H9 (cell line): Measurements from ENCODE around the gene EPHA3. TPM values are rescaled to one million over a fixed set of nuclear protein-coding genes. Genes with fewer than 3 reads are reported as not detected.

Experiments
- DNase-seq: peaks from one replicate; pipeline ENCODE4 v3.0.0-alpha.2; 2017
- H2AFZ ChIP-seq: one replicate; pipeline ENCODE4 v1.6.1; 2013; ENCODE audit warnings: mild to moderate bottlenecking, low read length, control low read depth, moderate library complexity
- H2AK5ac ChIP-seq: 2 replicates; pipeline ENCODE4 v1.6.1; 2013; ENCODE audit warnings: low read length, control low read depth, mixed read lengths; ENCODE audit not compliant: insufficient read length
- H2BK120ac ChIP-seq: one replicate; pipeline ENCODE4 v1.6.1; 2013; ENCODE audit warnings: low read depth, mild to moderate bottlenecking, low read length, control low read depth, inconsistent platforms; ENCODE audit not compliant: poor library complexity, severe bottlenecking
- H2BK12ac ChIP-seq: 2 replicates; pipeline ENCODE4 v1.6.1; 2013; ENCODE audit warnings: low read length, control low read depth, mixed read lengths, low read depth; ENCODE audit not compliant: insufficient read length
- H2BK15ac ChIP-seq: 2 replicates; pipeline ENCODE4 v1.6.1; 2013; ENCODE audit warnings: low read depth, low read length, control low read depth
- H2BK20ac ChIP-seq: one replicate; pipeline ENCODE4 v1.6.1; 2013; ENCODE audit warnings: low read depth, mild to moderate bottlenecking, low read length, control low read depth, inconsistent platforms; ENCODE audit not compliant: poor library complexity, severe bottlenecking
- H2BK5ac ChIP-seq: 2 replicates; pipeline ENCODE4 v1.6.1; 2013; ENCODE audit warnings: low read length, control low read depth, mixed read lengths; ENCODE audit not compliant: insufficient read length
- H3K14ac ChIP-seq: 2 replicates; pipeline ENCODE4 v1.6.1; 2013; ENCODE audit warnings: low read length, control low read depth; ENCODE audit not compliant: insufficient read depth
- H3K18ac ChIP-seq: 2 replicates; pipeline ENCODE4 v1.6.1; 2013; ENCODE audit warnings: low read depth, mild to moderate bottlenecking, mixed read lengths, low read length, control low read depth; ENCODE audit not compliant: insufficient read length
- H3K23ac ChIP-seq: 2 replicates; pipeline ENCODE4 v1.6.1; 2013; ENCODE audit warnings: low read length, control low read depth, mixed read lengths, low read depth; ENCODE audit not compliant: insufficient read length
- H3K23me2 ChIP-seq: 2 replicates; pipeline ENCODE4 v1.6.1; 2013; ENCODE audit warnings: low read depth, mild to moderate bottlenecking, mixed read lengths, low read length, control low read depth; ENCODE audit not compliant: insufficient read length, poor library complexity, severe bottlenecking
- H3K27ac ChIP-seq: 2 replicates; pipeline ENCODE4 v1.5.1; 2013; ENCODE audit warnings: low read length, control low read depth, mixed read lengths, low read depth; ENCODE audit not compliant: insufficient read length
- H3K27me3 ChIP-seq: 2 replicates; pipeline ENCODE4 v1.6.1; 2013; ENCODE audit warnings: low read length, control low read depth, inconsistent platforms; ENCODE audit not compliant: insufficient read depth
- H3K4ac ChIP-seq: 2 replicates; pipeline ENCODE4 v1.6.1; 2013; ENCODE audit warnings: low read depth, mild to moderate bottlenecking, control low read depth, inconsistent platforms, low read length, moderate library complexity
- H3K4me1 ChIP-seq: 2 replicates; pipeline ENCODE4 v1.6.1; 2013; ENCODE audit warnings: low read length, control low read depth, inconsistent platforms; ENCODE audit not compliant: insufficient read depth
- H3K4me2 ChIP-seq: 2 replicates; pipeline ENCODE4 v1.6.1; 2013; ENCODE audit warnings: low read length, control low read depth, mixed read lengths; ENCODE audit not compliant: insufficient read length, insufficient read depth
- H3K56ac ChIP-seq: 2 replicates; pipeline ENCODE4 v1.6.1; 2013; ENCODE audit warnings: low read depth, mild to moderate bottlenecking, mixed read lengths, low read length, control low read depth; ENCODE audit not compliant: insufficient read length
- H3K79me1 ChIP-seq: 2 replicates; pipeline ENCODE4 v1.6.1; 2013; ENCODE audit warnings: low read depth, mild to moderate bottlenecking, moderate library complexity, low read length, control low read depth, inconsistent platforms; ENCODE audit not compliant: insufficient read depth, poor library complexity, severe bottlenecking
- H3K79me2 ChIP-seq: 2 replicates; pipeline ENCODE4 v1.6.1; 2013; ENCODE audit warnings: low read length, control low read depth, inconsistent platforms; ENCODE audit not compliant: insufficient read depth
- H3K9ac ChIP-seq: 2 replicates; pipeline ENCODE4 v1.6.1; 2013; ENCODE audit warnings: low read length, control low read depth, mixed read lengths; ENCODE audit not compliant: insufficient read length; ENCODE audit errors: extremely low read depth
- H3K9me3 ChIP-seq: one replicate; pipeline ENCODE4 v1.6.1; 2013; ENCODE audit warnings: low read depth, low read length, inconsistent platforms; ENCODE audit not compliant: control insufficient read depth
- H3T11ph ChIP-seq: one replicate; pipeline ENCODE4 v1.6.1; 2013; ENCODE audit warnings: mild to moderate bottlenecking, low read length, control low read depth, inconsistent platforms
- H4K20me1 ChIP-seq: one replicate; pipeline ENCODE4 v1.6.1; 2013; ENCODE audit not compliant: control insufficient read depth, insufficient read length, insufficient read depth
- H4K5ac ChIP-seq: 2 replicates; pipeline ENCODE4 v1.6.1; 2013; ENCODE audit warnings: low read depth, mild to moderate bottlenecking, mixed read lengths, low read length, control low read depth; ENCODE audit not compliant: insufficient read length
- H4K8ac ChIP-seq: replicated peaks from 2 replicates; pipeline ENCODE4 v1.6.1; 2013; ENCODE audit warnings: low read length, control low read depth, mixed read lengths, low read depth; ENCODE audit not compliant: insufficient read length
- H4K91ac ChIP-seq: 2 replicates; pipeline ENCODE4 v1.6.1; 2013; ENCODE audit warnings: low read depth, mild to moderate bottlenecking, moderate library complexity, mixed read lengths, low read length, control low read depth; ENCODE audit not compliant: insufficient read length
- H3K27ac Mint-ChIP-seq, 3 experiments: 2 replicates in 2 of 3; 3 replicates in 1 of 3; pipeline ENCODE4 v1.8.0; 2020 to 2021; ENCODE audit warnings: mixed read lengths in 3 of 3, mild to moderate bottlenecking in 1 of 3, moderate library complexity in 1 of 3
- H3K27me3 Mint-ChIP-seq: 2 replicates; pipeline ENCODE4 v1.8.0; 2021; ENCODE audit warnings: low read depth, mild to moderate bottlenecking, moderate library complexity, mixed read lengths
- H3K36me3 Mint-ChIP-seq, 3 experiments: 2 replicates in 2 of 3; 3 replicates in 1 of 3; pipeline ENCODE4 v1.8.0; 2020 to 2021; ENCODE audit warnings: low read depth in 3 of 3, mixed read lengths in 3 of 3; ENCODE audit not compliant: insufficient read depth in 1 of 3
- H3K4me1 Mint-ChIP-seq, 2 experiments: 2 replicates each; pipeline ENCODE4 v1.8.0; 2020; ENCODE audit warnings: mixed read lengths in 2 of 2
- H3K4me3 Mint-ChIP-seq, 2 experiments: 2 replicates in 1 of 2; 3 replicates in 1 of 2; pipeline ENCODE4 v1.8.0; 2020 to 2021; ENCODE audit warnings: mild to moderate bottlenecking in 2 of 2, mixed read lengths in 2 of 2, moderate library complexity in 1 of 2
- H3K9me3 Mint-ChIP-seq, 2 experiments: 2 replicates in 1 of 2; 3 replicates in 1 of 2; pipeline ENCODE4 v1.8.0; 2020; ENCODE audit warnings: mild to moderate bottlenecking in 2 of 2, mixed read lengths in 2 of 2, moderate library complexity in 1 of 2
- CTCF ChIP-seq: fragments of 200-600 bp; sonication (generic); conservative IDR thresholded peaks from 3 replicates; pipeline ENCODE4 v1.8.0; 2021; ENCODE audit warnings: antibody characterized with exemption, mild to moderate bottlenecking
- WGBS: extraction: QIAGEN DNeasy Blood & Tissue Kit; methylation state at CpG from one replicate; pipeline ENCODE4 v1.1.7; 2013; ENCODE audit warnings: missing lambda C conversion rate, low lambda C conversion rate, mixed read lengths; ENCODE audit not compliant: insufficient read length; ENCODE audit errors: extremely low coverage; 5-methylcytosine and 5-hydroxymethylcytosine counted together
- total RNA-seq: library from RNA; stranded (reverse); gene quantifications from 2 replicates; pipeline ENCODE4 v1.2.1, GENCODE V29; 2021

Gene EPHA3
- total RNA-seq, 1 experiment from 2014 or later: 0.66 TPM

GRCh38 chr3:89440386-89440785, 333.0 kb downstream of the EPHA3 start:
- Histone ChIP-seq H3K23me2 (no peaks in the 10 kb centered on the region), H3K9me3 (no peaks in the 10 kb centered on the region), H2BK12ac (no peak overlapping the region), H2BK5ac (no peak overlapping the region), H3K27me3 (no peaks in the 10 kb centered on the region), H3K79me1 (no peaks in the 10 kb centered on the region), H4K20me1 (no peaks in the 10 kb centered on the region), H2BK120ac (no peak overlapping the region), H2BK20ac (no peak overlapping the region), H4K5ac (no peak overlapping the region), H4K91ac (no peak overlapping the region), H3K27ac (no peak overlapping the region), H3K79me2 (no peaks in the 10 kb centered on the region), H3K4me2 (no peak overlapping the region), H3T11ph (no peak overlapping the region), H3K18ac (no peak overlapping the region), H3K23ac (no peak overlapping the region), H2BK15ac (no peak overlapping the region), H3K4me1 (no peaks in the 10 kb centered on the region), H3K14ac (no peak overlapping the region), H2AK5ac (no peak overlapping the region), H2AFZ (no peak overlapping the region), H3K9ac (no peak overlapping the region), H3K56ac (no peak overlapping the region), H3K4ac (no peak overlapping the region), H4K8ac (no peak overlapping the region)
- H3K27ac Mint-ChIP-seq: no peak overlapping the region
- DNase-seq: no peak
- H3K4me3 Mint-ChIP-seq: no peak overlapping the region
- H3K9me3 Mint-ChIP-seq: no peaks in the 10 kb centered on the region
- WGBS: no CpG with 5 or more reads among the region's 4 CpGs
- no peak for TF ChIP-seq CTCF
- H3K36me3 Mint-ChIP-seq: no peaks in the 10 kb centered on the region
- H3K4me1 Mint-ChIP-seq: no peaks in the 10 kb centered on the region
- no peaks in the 10 kb centered on the region for H3K27me3 Mint-ChIP-seq
